ENCODE results near the gene GSG1.

GSG1 gene

DNA sequence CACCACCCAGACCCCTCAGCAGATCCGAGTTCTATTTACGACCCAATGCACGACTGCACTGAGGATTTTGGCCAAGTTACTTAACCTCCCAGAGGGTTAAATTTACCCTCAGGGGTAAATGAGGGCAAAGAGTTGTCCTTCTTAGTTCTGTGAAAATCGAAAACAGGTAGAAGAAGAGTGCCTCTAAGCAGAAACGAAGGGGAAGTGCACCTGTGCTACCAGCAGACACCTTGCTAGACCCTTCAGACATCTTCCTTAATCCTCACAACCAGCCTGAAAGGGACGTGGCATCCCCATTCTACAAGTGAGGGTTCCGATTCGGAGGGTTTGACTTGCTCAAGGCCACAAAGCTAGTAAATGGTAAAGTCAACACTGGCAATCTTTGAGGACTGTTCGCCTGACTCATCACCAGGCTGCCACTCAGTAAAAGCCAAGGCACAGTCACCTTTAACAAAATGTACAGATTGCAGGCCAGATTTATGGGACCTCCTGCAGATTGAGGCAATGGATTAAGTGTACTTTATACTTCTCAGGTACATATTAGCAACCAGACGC lies 1.6 kb downstream of the GSG1 start:
- no peaks in the 10 kb centered on the region; the same call in 1 of the 2 replicates for H3K27me3 ChIP-seq (replicated peaks; ENCODE audit: control insufficient read depth, insufficient read depth, low read length)
- TF ChIP-seq, protein P1, sequence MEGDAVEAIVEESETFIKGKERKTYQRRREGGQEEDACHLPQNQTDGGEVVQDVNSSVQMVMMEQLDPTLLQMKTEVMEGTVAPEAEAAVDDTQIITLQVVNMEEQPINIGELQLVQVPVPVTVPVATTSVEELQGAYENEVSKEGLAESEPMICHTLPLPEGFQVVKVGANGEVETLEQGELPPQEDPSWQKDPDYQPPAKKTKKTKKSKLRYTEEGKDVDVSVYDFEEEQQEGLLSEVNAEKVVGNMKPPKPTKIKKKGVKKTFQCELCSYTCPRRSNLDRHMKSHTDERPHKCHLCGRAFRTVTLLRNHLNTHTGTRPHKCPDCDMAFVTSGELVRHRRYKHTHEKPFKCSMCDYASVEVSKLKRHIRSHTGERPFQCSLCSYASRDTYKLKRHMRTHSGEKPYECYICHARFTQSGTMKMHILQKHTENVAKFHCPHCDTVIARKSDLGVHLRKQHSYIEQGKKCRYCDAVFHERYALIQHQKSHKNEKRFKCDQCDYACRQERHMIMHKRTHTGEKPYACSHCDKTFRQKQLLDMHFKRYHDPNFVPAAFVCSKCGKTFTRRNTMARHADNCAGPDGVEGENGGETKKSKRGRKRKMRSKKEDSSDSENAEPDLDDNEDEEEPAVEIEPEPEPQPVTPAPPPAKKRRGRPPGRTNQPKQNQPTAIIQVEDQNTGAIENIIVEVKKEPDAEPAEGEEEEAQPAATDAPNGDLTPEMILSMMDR (IDR thresholded peaks at IDR 0.05; ENCODE audit: insufficient read depth, low read length, poor library complexity, severe bottlenecking) = no peak
- no peak for DNase-seq (ENCODE audit: extremely low read depth, insufficient read length)
- H3K36me3 ChIP-seq (ENCODE audit: control insufficient read depth, insufficient read depth, low read length) = no peaks in the 10 kb centered on the region
- peak overlapping the region; percentile 60 for H3K4me3 ChIP-seq (replicated peaks; ENCODE audit: low read depth, low read length)

DNA sequence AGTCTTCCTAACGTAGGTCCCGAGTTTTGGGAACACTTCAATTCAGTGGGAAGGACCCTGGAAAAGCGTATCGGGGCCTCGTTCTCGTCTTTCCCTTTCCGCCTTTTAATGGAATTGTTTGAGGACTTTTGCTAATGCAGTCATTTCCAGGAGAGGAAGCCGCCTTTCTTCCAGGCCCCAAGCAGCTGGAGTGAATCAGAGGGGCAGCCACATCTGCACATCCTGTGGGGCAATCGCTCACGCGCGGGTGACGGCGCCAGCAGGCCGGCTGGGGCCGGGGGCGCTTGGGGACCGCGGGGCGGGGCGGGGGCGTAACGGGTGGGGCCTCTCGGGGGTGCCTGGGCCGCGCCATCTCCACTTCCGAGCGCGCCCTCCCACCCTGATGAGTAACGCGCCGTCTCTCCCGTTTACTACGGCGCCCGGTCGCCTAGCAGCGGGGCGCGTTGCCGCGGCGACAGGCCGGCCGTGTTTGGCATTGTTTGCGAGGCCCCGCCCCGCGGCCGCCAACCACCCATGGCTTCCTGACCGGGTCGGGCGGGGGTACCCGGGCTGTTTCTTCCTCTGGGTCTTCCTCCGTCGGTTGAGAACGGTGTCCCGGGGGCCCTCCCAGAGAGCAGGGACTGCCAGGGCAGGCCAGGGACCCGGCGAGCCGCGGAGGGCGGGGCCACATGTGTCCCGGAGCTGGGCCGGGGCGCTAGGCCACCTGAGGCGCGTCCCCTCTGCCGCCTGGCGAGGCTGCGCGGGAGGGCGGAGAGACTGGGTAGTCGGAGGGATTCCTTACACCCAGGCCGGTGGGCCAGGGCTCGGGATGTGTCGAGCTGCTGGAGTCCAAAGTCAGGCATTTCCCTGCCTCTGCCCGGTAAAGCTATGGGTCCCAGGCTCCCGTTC lies 2.3 kb downstream of the GSG1 start:
- DNase-seq (ENCODE audit: extremely low read depth, insufficient read length) = peak; percentile 84

DNA sequence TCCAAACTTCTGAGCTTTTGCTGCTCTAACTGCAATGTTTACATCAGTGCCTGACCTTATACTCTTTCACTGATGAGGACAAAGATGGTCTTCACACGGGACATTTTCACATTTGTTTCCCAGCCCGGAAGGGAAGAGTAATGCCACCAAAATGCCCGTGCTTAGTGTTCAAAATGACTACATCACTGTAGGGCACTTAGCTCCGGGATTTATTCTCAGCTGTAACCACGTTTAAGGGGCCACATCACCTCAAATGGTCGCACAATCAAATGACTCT lies 2.9 kb downstream of the GSG1 start:
- Histone ChIP-seq H3K36me3 (ENCODE audit: control insufficient read depth, insufficient read depth, low read length) (no peaks in the 10 kb centered on the region), H3K4me3 (replicated peaks; ENCODE audit: low read depth, low read length) (peak overlapping the region; percentile 60; the same call in 1 of the 2 replicates), H3K27me3 (replicated peaks; ENCODE audit: control insufficient read depth, insufficient read depth, low read length) (no peaks in the 10 kb centered on the region; the same call in 1 of the 2 replicates)
- TF ChIP-seq, protein P1 (IDR thresholded peaks at IDR 0.05; ENCODE audit: insufficient read depth, low read length, poor library complexity, severe bottlenecking) = no peak
- DNase-seq (ENCODE audit: extremely low read depth, insufficient read length) = no peak

More for the DNA sequence above, 2.3 kb downstream of the GSG1 start:
- TF ChIP-seq, protein P1 (IDR thresholded peaks at IDR 0.05; ENCODE audit: insufficient read depth, low read length, poor library complexity, severe bottlenecking) = no peak
- Histone ChIP-seq H3K4me3 (replicated peaks; ENCODE audit: low read depth, low read length) (peak overlapping the region; percentile 60), H3K36me3 (ENCODE audit: control insufficient read depth, insufficient read depth, low read length) (no peaks in the 10 kb centered on the region), H3K27me3 (replicated peaks; ENCODE audit: control insufficient read depth, insufficient read depth, low read length) (no peaks in the 10 kb centered on the region; the same call in 1 of the 2 replicates)

DNA sequence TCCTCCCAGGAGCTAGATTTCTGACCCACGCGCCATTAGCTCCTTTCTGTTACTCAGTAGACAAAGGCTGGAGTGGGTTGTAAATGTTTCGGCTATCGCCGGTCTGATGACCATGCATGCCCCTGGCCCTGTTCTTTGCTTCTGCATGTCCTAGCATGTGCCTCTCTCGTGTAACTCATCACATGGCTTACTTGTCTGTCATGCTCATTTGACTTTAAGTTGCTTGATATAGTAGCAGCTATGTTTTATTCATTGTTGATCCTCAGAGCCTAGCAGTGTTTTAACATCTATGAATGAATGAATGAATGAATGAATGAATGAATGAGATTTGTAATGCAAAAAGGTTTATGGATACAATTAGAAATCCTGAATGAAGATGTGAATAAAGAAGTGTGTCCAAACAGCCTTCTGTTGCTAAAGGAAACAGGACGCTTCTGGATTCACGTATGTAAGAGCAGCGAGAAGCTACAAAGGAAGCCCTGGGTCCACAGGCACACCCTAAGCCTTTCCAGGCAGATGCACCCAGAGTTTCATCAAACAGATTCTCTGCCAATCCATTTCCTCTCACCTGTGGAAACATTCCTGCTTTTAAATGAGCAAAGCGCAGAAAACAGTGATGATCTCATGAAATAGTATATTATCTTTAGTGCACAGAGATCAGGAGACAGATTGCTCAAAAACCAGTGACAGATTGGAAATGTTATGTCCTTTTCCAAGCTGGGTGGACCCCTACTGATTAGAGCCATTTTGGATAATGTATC lies 3.4 kb downstream of the GSG1 start:
- Histone ChIP-seq H3K4me3 (replicated peaks; ENCODE audit: low read depth, low read length) (no peak overlapping the region), H3K27me3 (replicated peaks; ENCODE audit: control insufficient read depth, insufficient read depth, low read length) (no peaks in the 10 kb centered on the region; the same call in 1 of the 2 replicates)
- TF ChIP-seq, protein P1 (IDR thresholded peaks at IDR 0.05; ENCODE audit: insufficient read depth, low read length, poor library complexity, severe bottlenecking) = no peak

DNA sequence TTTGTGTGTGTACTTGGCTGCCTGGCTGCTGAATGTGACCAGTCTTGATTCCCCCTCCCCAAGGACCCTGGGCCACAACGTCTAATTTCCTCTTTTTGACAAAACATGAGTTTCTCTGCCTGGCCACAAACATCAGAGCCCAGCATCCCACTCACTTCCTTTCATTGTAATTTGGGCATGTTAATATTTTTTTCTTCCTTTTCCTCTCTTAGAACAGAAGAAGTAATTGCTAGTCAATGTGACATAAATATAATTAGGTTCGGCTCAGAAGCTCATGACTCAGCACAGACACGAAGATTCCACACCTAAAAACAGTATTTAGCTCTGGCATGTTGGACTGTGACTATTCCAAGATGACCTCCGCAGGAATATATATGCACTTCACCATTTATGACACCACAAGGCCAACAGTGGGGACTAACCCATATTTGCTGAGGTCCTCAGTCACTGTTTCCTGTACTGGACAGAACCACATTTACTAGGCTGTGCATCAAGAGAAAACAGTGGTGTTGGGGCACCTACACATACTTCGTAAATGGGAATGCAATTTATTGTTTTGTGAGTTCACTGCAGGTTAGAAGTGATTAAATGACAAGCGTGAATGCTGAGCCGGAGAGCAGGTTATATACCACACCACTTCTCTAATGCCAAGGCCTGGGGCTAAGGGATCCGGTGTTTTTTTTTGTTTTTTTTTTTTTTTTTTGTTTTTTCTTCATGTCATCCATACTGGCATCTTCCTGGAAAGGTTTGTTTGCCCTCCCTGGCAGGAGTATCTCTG lies 4.2 kb downstream of the GSG1 start:
- Histone ChIP-seq H3K27me3 (replicated peaks; ENCODE audit: control insufficient read depth, insufficient read depth, low read length) (no peaks in the 10 kb centered on the region; the same call in 1 of the 2 replicates), H3K36me3 (ENCODE audit: control insufficient read depth, insufficient read depth, low read length) (no peaks in the 10 kb centered on the region), H3K4me3 (replicated peaks; ENCODE audit: low read depth, low read length) (no peak overlapping the region)
- TF ChIP-seq, protein P1 (IDR thresholded peaks at IDR 0.05; ENCODE audit: insufficient read depth, low read length, poor library complexity, severe bottlenecking) = no peak
- no peak for DNase-seq (ENCODE audit: extremely low read depth, insufficient read length)

More for the DNA sequence above, 3.4 kb downstream of the GSG1 start:
- no peak for DNase-seq (ENCODE audit: extremely low read depth, insufficient read length)
- no peaks in the 10 kb centered on the region for H3K36me3 ChIP-seq (ENCODE audit: control insufficient read depth, insufficient read depth, low read length)

All from GM06990 (cell line).